ENCODE results near the gene CAVIN3.

CAVIN3 gene

GRCh38 chr11:6269994-6270393 is 50.3 kb downstream of the CAVIN3 start:
- DNase-seq (ENCODE audit: low spot score), result no peak
